Body of pancreas (tissue), 4 donors: ENCODE measurements around the gene SPRED3. TPM values are rescaled to one million over a fixed set of nuclear protein-coding genes. Genes with fewer than 3 reads are reported as not detected.

ENCODE experiments used
- ATAC-seq: fragments of 150-250 bp; one replicate; pipeline ENCODE4 v1.9.1; 2016
- DNase-seq, 4 donors: peaks; one replicate each; pipeline ENCODE4 v3.0.0-alpha.2; 2019
- H3K27ac ChIP-seq, 4 donors: fragments of 200-600 bp; sonication (generic); 1 replicate in 3 of 4; 2 replicates in 1 of 4; pipeline versions ENCODE4 v1.5.1 to v1.6.1; 2016 to 2019; ENCODE audit warnings: mild to moderate bottlenecking in 1 of 4, mixed read lengths in 1 of 4, moderate library complexity in 1 of 4
- H3K27me3 ChIP-seq, 2 donors: fragments of 200-600 bp; sonication (generic); one replicate each; pipeline ENCODE4 v1.6.0; 2016; ENCODE audit warnings: mild to moderate bottlenecking in 1 of 2
- H3K36me3 ChIP-seq, 2 donors: fragments of 200-600 bp; sonication (generic); replicated peaks in 1 of 2; 2 replicates each; pipeline ENCODE4 v1.5.1; 2016; ENCODE audit warnings: low read depth in 2 of 2; ENCODE audit not compliant: insufficient read depth in 1 of 2
- H3K4me1 ChIP-seq: fragments of 200-600 bp; sonication (generic); one replicate; pipeline ENCODE4 v1.6.0; 2016
- H3K4me3 ChIP-seq, 2 donors: fragments of 200-600 bp; sonication (generic); 1 replicate in 1 of 2; 2 replicates in 1 of 2; pipeline ENCODE4 v1.5.1; 2016 to 2019
- H3K9me3 ChIP-seq, 3 donors: fragments of 200-600 bp; sonication (generic); 1 replicate in 2 of 3; 2 replicates in 1 of 3; pipeline ENCODE4 v1.5.1; 2016
- CTCF ChIP-seq, 7 experiments: fragments of 450-650 bp in 4 of 7; fragments of 200-600 bp in 3 of 7; sonication (generic) in 3 of 7; IDR thresholded peaks; one replicate each; pipeline ENCODE4 v1.5.1; 2016 to 2019; ENCODE audit warnings: antibody characterized with exemption in 7 of 7
- POLR2A ChIP-seq, 3 donors: fragments of 450-650 bp; IDR thresholded peaks; one replicate each; pipeline ENCODE4 v1.6.1; 2016; ENCODE audit warnings: antibody characterized with exemption in 3 of 3, mild to moderate bottlenecking in 2 of 3
- WGBS, 2 donors: methylation state at CpG; one replicate each; pipeline ENCODE4 v1.1.5; 2017; 5-methylcytosine and 5-hydroxymethylcytosine counted together
- intact Hi-C: fragments of 100-400 bp; cut with DNase I; formaldehyde crosslinking; loops from one replicate; pipeline ENCODE4 v1.15.1; 2023
- total RNA-seq, 2 donors: library from RNA; depleted of rRNA; stranded (reverse); fragments of >200 nt; gene quantifications; one replicate each; pipeline ENCODE4 v1.1.0, GENCODE V29; 2016

Gene SPRED3
- total RNA-seq, 2 donors from 2014 or later = under 0.01 to 0.52 TPM

- DNase-seq (no peak), ATAC-seq (no peak)
- H3K4me3 ChIP-seq = no peak overlapping the region
- H3K4me1 ChIP-seq = peaks cover 15% of the 10 kb centered on the region
- no peaks in the 10 kb centered on the region for H3K36me3 ChIP-seq
- intact Hi-C loops = loop anchor here (5.0 kb wide), 1 partner anchor 34 kb away; the partner anchor contains the start of gene CATSPERG
- TF ChIP-seq CTCF (IDR thresholded peaks at IDR 0.05) (no peak), POLR2A (IDR thresholded peaks at IDR 0.05) (no peak)
- 72 to 77% methylated on average over 6 of the region's 6 CpGs for WGBS, 2 donors
- no peak overlapping the region for H3K27ac ChIP-seq
- no peaks in the 10 kb centered on the region for H3K27me3 ChIP-seq
- no peaks in the 10 kb centered on the region for H3K9me3 ChIP-seq
Observed at GRCh38 chr19:38371081-38371480, 17.4 kb upstream of the SPRED3 start.

DNA sequence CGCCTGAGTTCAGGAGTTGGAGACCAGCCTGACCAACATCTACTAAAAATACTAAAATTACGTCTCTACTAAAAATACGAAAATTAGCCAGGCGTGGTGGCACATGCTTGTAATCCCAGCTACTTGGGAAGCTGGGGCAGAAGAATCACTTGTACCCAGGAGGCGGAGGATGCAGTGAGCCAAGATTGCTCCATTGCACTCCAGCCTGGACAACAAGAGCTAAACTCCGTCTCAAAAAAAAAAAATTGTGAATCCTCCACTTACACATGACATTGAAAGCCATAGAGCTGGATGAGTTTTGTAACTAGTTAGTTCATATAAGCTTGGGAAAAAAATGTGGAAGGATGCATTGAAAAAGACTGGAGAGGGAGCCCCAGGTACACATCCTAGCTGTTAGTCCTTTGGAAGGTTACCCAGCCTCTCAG, 14.6 kb upstream of the SPRED3 start:
- no peaks in the 10 kb centered on the region for H3K27me3 ChIP-seq
- no peak for DNase-seq
- intact Hi-C loops = loop anchor here (5.0 kb wide), 1 partner anchor 37 kb away; the partner anchor contains the start of gene CATSPERG
- no peak for TF ChIP-seq POLR2A (IDR thresholded peaks at IDR 0.05)
- TF ChIP-seq CTCF (IDR thresholded peaks at IDR 0.05) = no peak
- peak overlapping the region; percentile 46 to 93 (median 77) for H3K27ac ChIP-seq
- no peak for ATAC-seq
- peaks cover 24% of the 10 kb centered on the region for H3K4me1 ChIP-seq
- 64 to 66% methylated on average over 6 of the region's 6 CpGs for WGBS, 2 donors
- H3K9me3 ChIP-seq = no peaks in the 10 kb centered on the region
- peaks cover 0 to 2% of the 10 kb centered on the region in 2 donors for H3K36me3 ChIP-seq
- no peak overlapping the region for H3K4me3 ChIP-seq

GRCh38 chr19:38374332-38375097, 14.0 kb upstream of the SPRED3 start, which contains the start of gene PSMD8:
Gene PSMD8, plus strand, starts transcription at chr19:38374571. Its CDS starts 31 bp downstream, at chr19:38374602.
- WGBS, 2 donors = 0 to 1% methylated on average over 24 to 61 of the region's 65 CpGs
- peak within 1 kb of the TSS; percentile 55 to 75 for H3K4me3 ChIP-seq
- peaks cover 24% of the 10 kb centered on the region for H3K4me1 ChIP-seq
- no peaks in the 10 kb centered on the region for H3K9me3 ChIP-seq
- intact Hi-C loops = loop anchor here (5.0 kb wide), 1 partner anchor 37 kb away; the partner anchor contains the start of gene CATSPERG
- peak; percentile 99 for ATAC-seq
- no peaks in the 10 kb centered on the region for H3K27me3 ChIP-seq
- H3K36me3 ChIP-seq = peaks cover 0 to 7% of the 10 kb centered on the region in 2 donors
- peak; percentile 99 to 100 (median 100) for DNase-seq
- peak within 1 kb of the TSS; percentile 73 to 93 (median 80) for H3K27ac ChIP-seq
- TF ChIP-seq POLR2A (IDR thresholded peaks at IDR 0.05) = peak; percentile 88 to 95 (median 95)
- peak in 4 of 7 experiments; percentile 9 to 36 (median 26) for TF ChIP-seq CTCF (IDR thresholded peaks at IDR 0.05)

DNA sequence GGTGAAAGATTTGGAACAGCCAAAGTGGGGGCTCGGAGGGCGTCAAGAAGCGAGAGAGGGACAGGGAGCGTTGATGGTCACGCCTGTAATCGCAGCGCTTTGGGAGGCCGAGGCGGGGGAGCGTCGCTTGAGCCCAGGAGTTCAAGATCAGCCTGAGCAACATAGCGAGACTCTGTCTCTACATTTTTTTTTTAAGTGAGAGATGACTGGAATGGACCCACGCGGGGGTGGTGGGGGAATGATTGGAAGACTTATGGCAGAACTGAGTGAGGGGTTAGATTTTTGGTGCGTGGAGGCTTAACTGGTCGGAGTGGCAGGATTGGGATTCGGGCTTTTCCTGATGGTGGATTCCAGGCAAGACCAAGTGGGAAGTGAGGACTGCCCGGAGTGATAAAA, 13.4 kb upstream of the SPRED3 start:
- intact Hi-C loops = no loop called here
- 1 to 2% methylated on average over 18 of the region's 18 CpGs for WGBS, 2 donors
- TF ChIP-seq POLR2A (IDR thresholded peaks at IDR 0.05) (no peak), CTCF (IDR thresholded peaks at IDR 0.05) (no peak)
- peaks cover 24% of the 10 kb centered on the region for H3K4me1 ChIP-seq
- no peak for ATAC-seq
- no peaks in the 10 kb centered on the region for H3K27me3 ChIP-seq
- H3K36me3 ChIP-seq = peaks cover 0 to 8% of the 10 kb centered on the region in 2 donors
- peak overlapping the region; percentile 51 to 93 (median 79) for H3K27ac ChIP-seq
- H3K4me3 ChIP-seq = peak overlapping the region; percentile 55 to 75
- DNase-seq = no peak
- no peaks in the 10 kb centered on the region for H3K9me3 ChIP-seq
